Glutamatergic neuron (in vitro differentiated cells): Measurements from ENCODE around the gene FOXJ1. TPM values are rescaled to one million over a fixed set of nuclear protein-coding genes. Genes with fewer than 3 reads are reported as not detected.

Source experiments
- DNase-seq: peaks from one replicate; pipeline ENCODE4 v3.0.0; 2022
- H3K27ac Mint-ChIP-seq: one replicate; pipeline ENCODE4 v1.8.0; 2020; ENCODE audit warnings: mild to moderate bottlenecking, mixed read lengths, inconsistent platforms; ENCODE audit not compliant: unreplicated experiment
- H3K27me3 Mint-ChIP-seq: one replicate; pipeline ENCODE4 v1.8.0; 2020; ENCODE audit warnings: mild to moderate bottlenecking, moderate library complexity, mixed read lengths, inconsistent platforms; ENCODE audit not compliant: unreplicated experiment
- H3K36me3 Mint-ChIP-seq: one replicate; pipeline ENCODE4 v1.8.0; 2020; ENCODE audit warnings: mild to moderate bottlenecking, mixed read lengths, inconsistent platforms; ENCODE audit not compliant: unreplicated experiment
- H3K4me1 Mint-ChIP-seq: one replicate; pipeline ENCODE4 v1.8.0; 2020; ENCODE audit warnings: mild to moderate bottlenecking, low read depth, mixed read lengths, inconsistent platforms; ENCODE audit not compliant: unreplicated experiment
- H3K4me3 Mint-ChIP-seq: one replicate; pipeline ENCODE4 v1.8.0; 2020; ENCODE audit warnings: mild to moderate bottlenecking, mixed read lengths, inconsistent platforms; ENCODE audit not compliant: unreplicated experiment
- H3K9me3 Mint-ChIP-seq: one replicate; pipeline ENCODE4 v1.8.0; 2020; ENCODE audit warnings: mild to moderate bottlenecking, moderate library complexity, mixed read lengths, inconsistent platforms; ENCODE audit not compliant: unreplicated experiment
- CTCF ChIP-seq: fragments of 200-600 bp; sonication (generic); IDR thresholded peaks from one replicate; pipeline ENCODE4 v1.5.0; 2021; ENCODE audit not compliant: partially characterized antibody, unreplicated experiment
- total RNA-seq: library from RNA; stranded (reverse); fragmentation: NEBNext Ultra II Directional; extraction: Animal tissue kit (Norgen Biotek cat#: 25700); gene quantifications from one replicate; pipeline ENCODE4 v1.2.1, GENCODE V29; 2021; ENCODE audit not compliant: unreplicated experiment

FOXJ1 gene
- total RNA-seq, 1 donor from 2014 or later = not detected

- Mint-ChIP-seq H3K27ac (no peak overlapping the region), H3K4me1 (no peaks in the 10 kb centered on the region), H3K27me3 (peaks cover 3% of the 10 kb centered on the region), H3K4me3 (no peak overlapping the region), H3K36me3 (no peaks in the 10 kb centered on the region), H3K9me3 (no peaks in the 10 kb centered on the region)
- DNase-seq = no peak
- no peak for TF ChIP-seq CTCF
Measured at GRCh38 chr17:76184290-76184689, 43.2 kb upstream of the FOXJ1 start.

- peak; percentile 93 for TF ChIP-seq CTCF
- peak; percentile 95 for DNase-seq
- Mint-ChIP-seq H3K27me3 (peaks cover 3% of the 10 kb centered on the region), H3K36me3 (no peaks in the 10 kb centered on the region), H3K4me1 (no peaks in the 10 kb centered on the region), H3K27ac (no peak overlapping the region), H3K9me3 (peaks cover 1% of the 10 kb centered on the region), H3K4me3 (no peak overlapping the region)
Measured at GRCh38 chr17:76182016-76182764, 41.1 kb upstream of the FOXJ1 start.

DNA sequence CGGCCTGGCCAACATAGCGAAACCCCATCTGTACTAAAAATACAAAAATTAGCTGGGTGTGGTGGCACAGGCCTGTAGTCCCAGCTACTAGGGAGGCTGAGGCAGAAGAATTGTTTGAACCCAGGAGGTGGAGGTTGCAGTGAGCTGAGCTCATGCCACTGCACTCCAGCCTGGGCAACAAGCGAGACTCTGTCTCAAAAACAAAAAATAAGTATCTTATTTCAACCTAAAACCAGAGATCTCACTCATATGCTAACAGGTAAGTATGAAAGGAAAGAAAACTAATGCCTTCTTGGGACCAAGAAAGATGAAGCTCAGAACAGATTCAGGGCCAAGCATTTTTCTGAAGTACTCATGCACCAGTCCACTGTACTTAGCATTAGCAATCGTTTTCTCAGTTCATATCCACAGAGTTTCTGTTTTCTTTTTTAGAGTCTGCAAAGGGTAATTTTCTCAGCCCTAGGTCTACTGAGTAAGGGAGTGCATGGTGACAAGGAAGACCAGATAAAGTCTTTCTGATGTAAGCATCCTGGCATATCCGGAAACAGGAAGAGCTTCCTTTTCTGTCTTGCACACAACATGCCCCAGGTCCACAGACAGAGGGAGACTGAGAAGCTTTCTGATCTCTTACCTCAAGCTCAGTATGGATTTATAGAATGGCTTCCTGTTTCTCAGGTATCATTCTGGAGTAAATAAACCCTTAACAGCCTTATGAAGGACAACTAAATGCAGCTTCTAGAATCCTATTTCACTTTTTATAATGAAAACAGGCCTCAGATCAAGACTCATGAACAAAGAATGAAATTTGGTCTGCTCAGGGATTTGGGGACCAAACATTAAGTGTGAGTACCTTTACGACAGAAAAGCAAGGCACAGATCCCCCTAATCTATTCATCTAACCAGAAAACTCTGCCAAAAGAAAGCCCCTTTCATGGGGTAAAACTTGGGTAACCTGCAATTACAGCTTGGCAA, 38.7 kb upstream of the FOXJ1 start:
- Mint-ChIP-seq H3K36me3 (no peaks in the 10 kb centered on the region), H3K9me3 (peaks cover 5% of the 10 kb centered on the region), H3K4me3 (no peak overlapping the region), H3K27me3 (peaks cover 6% of the 10 kb centered on the region), H3K4me1 (no peaks in the 10 kb centered on the region), H3K27ac (no peak overlapping the region)
- no peak for DNase-seq
- TF ChIP-seq CTCF = no peak

DNA sequence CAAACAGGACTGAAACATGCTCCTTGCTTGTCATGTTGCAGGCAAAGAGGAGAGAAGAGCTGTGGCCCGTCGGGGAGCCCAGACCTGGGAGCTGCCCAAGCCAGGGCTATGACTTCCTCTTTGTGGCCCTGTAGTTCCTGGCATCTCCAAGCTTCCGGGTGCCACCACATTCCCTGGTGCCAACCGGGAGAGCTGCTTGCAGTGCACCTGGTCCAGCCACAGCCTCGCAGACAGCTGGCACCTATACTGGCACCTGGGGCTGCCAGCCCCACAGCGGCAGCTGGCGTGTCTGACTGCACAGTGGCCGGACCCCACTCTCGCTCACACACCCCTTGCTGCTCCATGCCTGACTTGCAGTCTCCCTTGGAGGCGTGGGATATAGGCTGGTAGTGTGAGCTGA, 37.1 kb upstream of the FOXJ1 start:
- Mint-ChIP-seq H3K4me3 (no peak overlapping the region), H3K27ac (no peak overlapping the region), H3K9me3 (peaks cover 5% of the 10 kb centered on the region), H3K27me3 (peaks cover 6% of the 10 kb centered on the region), H3K36me3 (no peaks in the 10 kb centered on the region), H3K4me1 (no peaks in the 10 kb centered on the region)
- DNase-seq = no peak
- TF ChIP-seq CTCF = no peak
